Thoracic aorta endothelial cell (primary cell): ENCODE measurements around the gene RCBTB2. TPM values are rescaled to one million over a fixed set of nuclear protein-coding genes. Genes with fewer than 3 reads are reported as not detected.

ENCODE experiments used
- total RNA-seq: library from RNA; depleted of rRNA; stranded (reverse); fragments of >200 nt; gene quantifications from 2 replicates; pipeline ENCODE4 v1.2.3, GENCODE V29; 2012

Gene RCBTB2
- 7.1 and 9.3 TPM in 2 replicates for total RNA-seq

DNA sequence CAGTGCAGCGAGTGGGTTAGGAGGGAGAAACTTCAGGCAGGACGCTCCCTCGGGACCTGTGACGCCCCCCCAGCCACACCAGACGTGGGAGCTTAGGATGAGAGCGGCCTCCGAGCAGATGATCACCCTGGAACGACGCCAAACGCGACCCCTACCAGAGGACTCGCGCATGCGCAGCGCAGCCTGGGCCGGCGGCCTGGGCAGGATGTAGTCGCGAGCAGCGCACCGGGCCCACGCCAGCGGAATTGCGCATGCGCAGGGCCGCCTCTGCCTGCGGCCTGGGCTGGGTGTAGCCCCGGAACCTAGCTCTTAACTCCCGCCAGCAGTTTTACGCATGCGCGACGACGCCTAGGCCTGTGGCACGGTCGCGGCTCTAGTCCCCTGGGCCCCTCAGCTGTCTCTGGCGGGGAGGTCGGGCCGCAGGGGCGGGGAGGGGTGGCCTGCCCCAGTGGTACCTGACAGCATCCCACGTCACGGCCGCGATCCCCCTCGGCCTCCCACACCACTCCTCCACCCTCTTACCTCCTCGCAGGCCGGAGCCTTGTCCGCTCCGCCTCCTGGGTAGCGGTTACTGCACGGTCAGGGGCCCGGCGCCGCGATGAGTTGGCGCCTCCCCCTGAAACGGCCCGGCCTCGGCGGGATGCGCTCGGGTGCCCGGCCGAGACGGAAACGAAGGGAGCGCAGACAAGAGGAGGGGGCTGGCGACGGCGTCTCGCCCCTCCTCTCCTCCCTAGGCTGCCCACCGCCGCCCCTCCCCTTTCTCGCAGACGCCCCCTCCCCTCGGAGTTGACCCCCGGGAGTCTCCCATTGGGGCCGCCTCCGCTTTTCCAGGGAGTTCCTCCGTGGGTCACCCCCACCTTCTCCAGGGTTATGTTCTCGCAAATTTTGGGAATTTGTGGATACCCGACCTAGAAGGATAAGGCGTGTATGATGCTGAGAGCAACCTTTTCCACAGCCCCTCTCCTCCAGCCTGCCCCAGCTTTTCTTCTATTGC, at the start of gene RCBTB2:
Gene RCBTB2 (minus strand): TSS at position 575 of the 994 bp plus-strand sequence. CDS start 11,141 bp downstream, outside the sequence.

Other genes with a start within 250 kb of the RCBTB2 start
- gene RB1, start 229.3 kb downstream of the RCBTB2 start, total RNA-seq = 71.9 and 73.1 TPM in 2 replicates
- gene LPAR6, start 120.0 kb downstream of the RCBTB2 start, total RNA-seq = 17.9 and 18.4 TPM in 2 replicates
- gene CYSLTR2, start 120.8 kb upstream of the RCBTB2 start, total RNA-seq = under 0.01 TPM in 1 of 2 replicates, not detected in the other